ENCODE results near the gene SMARCC2.

GRCh38 chr12:56160193-56160763 is 29.0 kb downstream of the SMARCC2 start:
- TF ChIP-seq GATA2 (IDR thresholded peaks at IDR 0.05; ENCODE audit: low read depth, low read length) = no peak
- TF ChIP-seq GATA3 (IDR thresholded peaks at IDR 0.05; ENCODE audit: low read depth, low read length) = no peak

Measured in SH-SY5Y (cell line).